Lower leg skin (tissue), 4 donors: ENCODE results near the gene ADAMTS10. TPM values are rescaled to one million over a fixed set of nuclear protein-coding genes. Genes with fewer than 3 reads are reported as not detected.

Experiments
- total RNA-seq, 4 donors: library from RNA; depleted of rRNA; stranded (reverse); fragments of >200 nt; gene quantifications; one replicate each; pipeline ENCODE4 v1.1.0, GENCODE V29; 2016

ADAMTS10 gene
- total RNA-seq, 4 donors from 2014 or later = 6.1 to 21.3 (median 14.1) TPM

Other genes with a start within 250 kb of the ADAMTS10 start
- 10 to 100 TPM; 11.8 to 51.8 (median 34.7) TPM for gene ANGPTL4, start 246.6 kb downstream of the ADAMTS10 start, total RNA-seq
- 100 to 1,000 TPM in 1 of 4 donors, 10 to 100 TPM in 3; 40.6 to 125 (median 56.8) TPM for gene RAB11B, start 220.4 kb downstream of the ADAMTS10 start, total RNA-seq
- 100 to 1,000 TPM in 1 of 4 donors, 10 to 100 TPM in 3; 53.5 to 110 (median 60.8) TPM for gene MARCHF2, start 197.4 kb downstream of the ADAMTS10 start, total RNA-seq
- gene HNRNPM, start 165.7 kb downstream of the ADAMTS10 start, total RNA-seq = 100 to 1,000 TPM in 1 of 4 donors, 10 to 100 TPM in 3; 60.4 to 103 (median 79.7) TPM
- gene PRAM1, start 108.1 kb downstream of the ADAMTS10 start, total RNA-seq = under 1 TPM in 3 of 4 donors, not detected in 1; 0.16 to 0.59 (median 0.30) TPM
- 10 to 100 TPM; 14.8 to 42.2 (median 18.8) TPM for gene ZNF414, start 96.5 kb downstream of the ADAMTS10 start, total RNA-seq
- gene MYO1F, start 33.3 kb downstream of the ADAMTS10 start, total RNA-seq = 1 to 10 TPM; 2.2 to 6.3 (median 3.2) TPM
- not detected for gene NFILZ, start 19.9 kb upstream of the ADAMTS10 start, total RNA-seq
- gene ACTL9, start 88.1 kb upstream of the ADAMTS10 start, total RNA-seq = not detected
- gene OR2Z1, start 110.9 kb upstream of the ADAMTS10 start, total RNA-seq = not detected
- gene ZNF558, start 221.6 kb upstream of the ADAMTS10 start, total RNA-seq = 10 to 100 TPM; 17.0 to 47.1 (median 29.5) TPM
- not detected for gene MBD3L1, start 221.7 kb upstream of the ADAMTS10 start, total RNA-seq